ENCODE data around the gene STRBP.

STRBP gene

GRCh38 chr9:123176949-123177348, 91.4 kb downstream of the STRBP start:
- peaks cover 12% of the 10 kb centered on the region for H3K4me1 Mint-ChIP-seq (ENCODE audit: low read depth)
- no peaks in the 10 kb centered on the region for H3K9me3 Mint-ChIP-seq
- no peak for DNase-seq (ENCODE audit: low spot score)
- no peaks in the 10 kb centered on the region for H3K36me3 Mint-ChIP-seq (ENCODE audit: low read depth)
- no peak overlapping the region for H3K4me3 Mint-ChIP-seq
- no peak overlapping the region for H3K27ac Mint-ChIP-seq
- no peaks in the 10 kb centered on the region for H3K27me3 Mint-ChIP-seq (ENCODE audit: low read depth)

- peaks cover 12% of the 10 kb centered on the region for H3K4me1 Mint-ChIP-seq (ENCODE audit: low read depth)
- no peak overlapping the region for H3K4me3 Mint-ChIP-seq
- H3K9me3 Mint-ChIP-seq, result no peaks in the 10 kb centered on the region
- H3K36me3 Mint-ChIP-seq (ENCODE audit: low read depth), result no peaks in the 10 kb centered on the region
- no peak overlapping the region for H3K27ac Mint-ChIP-seq
- DNase-seq (ENCODE audit: low spot score), result no peak
- no peaks in the 10 kb centered on the region for H3K27me3 Mint-ChIP-seq (ENCODE audit: low read depth)
Observed at GRCh38 chr9:123175854-123176629, 92.3 kb downstream of the STRBP start.

GRCh38 chr9:123174887-123175518, 93.4 kb downstream of the STRBP start:
- no peak overlapping the region for H3K4me3 Mint-ChIP-seq
- no peaks in the 10 kb centered on the region for H3K9me3 Mint-ChIP-seq
- H3K36me3 Mint-ChIP-seq (ENCODE audit: low read depth), result no peaks in the 10 kb centered on the region
- DNase-seq (ENCODE audit: low spot score), result no peak
- no peak overlapping the region for H3K27ac Mint-ChIP-seq
- H3K27me3 Mint-ChIP-seq (ENCODE audit: low read depth), result no peaks in the 10 kb centered on the region
- H3K4me1 Mint-ChIP-seq (ENCODE audit: low read depth), result peaks cover 12% of the 10 kb centered on the region

- Mint-ChIP-seq H3K9me3 (no peaks in the 10 kb centered on the region), H3K27ac (no peak overlapping the region), H3K4me3 (no peak overlapping the region), H3K36me3 (ENCODE audit: low read depth) (no peaks in the 10 kb centered on the region), H3K27me3 (ENCODE audit: low read depth) (no peaks in the 10 kb centered on the region), H3K4me1 (ENCODE audit: low read depth) (peaks cover 12% of the 10 kb centered on the region)
- no peak for DNase-seq (ENCODE audit: low spot score)
Observed at GRCh38 chr9:123174079-123174478, 94.3 kb downstream of the STRBP start.

GRCh38 chr9:123169926-123170325, 98.5 kb downstream of the STRBP start:
- Mint-ChIP-seq H3K4me3 (no peak overlapping the region), H3K27ac (no peak overlapping the region), H3K4me1 (ENCODE audit: low read depth) (peaks cover under 1% of the 10 kb centered on the region), H3K27me3 (ENCODE audit: low read depth) (no peaks in the 10 kb centered on the region), H3K9me3 (no peaks in the 10 kb centered on the region), H3K36me3 (ENCODE audit: low read depth) (no peaks in the 10 kb centered on the region)
- DNase-seq (ENCODE audit: low spot score), result no peak

- Mint-ChIP-seq H3K4me1 (ENCODE audit: low read depth) (no peaks in the 10 kb centered on the region), H3K9me3 (no peaks in the 10 kb centered on the region), H3K4me3 (no peak overlapping the region), H3K36me3 (ENCODE audit: low read depth) (no peaks in the 10 kb centered on the region), H3K27ac (no peak overlapping the region), H3K27me3 (ENCODE audit: low read depth) (no peaks in the 10 kb centered on the region)
- no peak for DNase-seq (ENCODE audit: low spot score)
Observed at GRCh38 chr9:123168586-123168985, 99.8 kb downstream of the STRBP start.

GRCh38 chr9:123167474-123167873, 100.9 kb downstream of the STRBP start:
- no peaks in the 10 kb centered on the region for H3K4me1 Mint-ChIP-seq (ENCODE audit: low read depth)
- H3K27me3 Mint-ChIP-seq (ENCODE audit: low read depth), result no peaks in the 10 kb centered on the region
- no peaks in the 10 kb centered on the region for H3K36me3 Mint-ChIP-seq (ENCODE audit: low read depth)
- H3K9me3 Mint-ChIP-seq, result no peaks in the 10 kb centered on the region
- no peak overlapping the region for H3K27ac Mint-ChIP-seq
- no peak overlapping the region for H3K4me3 Mint-ChIP-seq
- no peak for DNase-seq (ENCODE audit: low spot score)

- Mint-ChIP-seq H3K4me1 (ENCODE audit: low read depth) (no peaks in the 10 kb centered on the region), H3K27ac (no peak overlapping the region), H3K36me3 (ENCODE audit: low read depth) (no peaks in the 10 kb centered on the region), H3K9me3 (no peaks in the 10 kb centered on the region), H3K4me3 (no peak overlapping the region), H3K27me3 (ENCODE audit: low read depth) (no peaks in the 10 kb centered on the region)
- no peak for DNase-seq (ENCODE audit: low spot score)
Observed at GRCh38 chr9:123165813-123166212, 102.6 kb downstream of the STRBP start.

GRCh38 chr9:123164285-123164684, 104.1 kb downstream of the STRBP start:
- H3K36me3 Mint-ChIP-seq (ENCODE audit: low read depth), result no peaks in the 10 kb centered on the region
- H3K4me3 Mint-ChIP-seq, result no peak overlapping the region
- no peaks in the 10 kb centered on the region for H3K9me3 Mint-ChIP-seq
- no peak for DNase-seq (ENCODE audit: low spot score)
- no peak overlapping the region for H3K27ac Mint-ChIP-seq
- no peaks in the 10 kb centered on the region for H3K27me3 Mint-ChIP-seq (ENCODE audit: low read depth)
- H3K4me1 Mint-ChIP-seq (ENCODE audit: low read depth), result no peaks in the 10 kb centered on the region

GRCh38 chr9:123162791-123163345, 105.5 kb downstream of the STRBP start:
- H3K4me3 Mint-ChIP-seq, result no peak overlapping the region
- DNase-seq (ENCODE audit: low spot score), result no peak
- no peaks in the 10 kb centered on the region for H3K27me3 Mint-ChIP-seq (ENCODE audit: low read depth)
- no peaks in the 10 kb centered on the region for H3K36me3 Mint-ChIP-seq (ENCODE audit: low read depth)
- H3K9me3 Mint-ChIP-seq, result no peaks in the 10 kb centered on the region
- no peak overlapping the region for H3K27ac Mint-ChIP-seq
- H3K4me1 Mint-ChIP-seq (ENCODE audit: low read depth), result no peaks in the 10 kb centered on the region

- Mint-ChIP-seq H3K36me3 (ENCODE audit: low read depth) (no peaks in the 10 kb centered on the region), H3K27me3 (ENCODE audit: low read depth) (no peaks in the 10 kb centered on the region), H3K27ac (no peak overlapping the region), H3K9me3 (no peaks in the 10 kb centered on the region), H3K4me1 (ENCODE audit: low read depth) (no peaks in the 10 kb centered on the region), H3K4me3 (no peak overlapping the region)
- DNase-seq (ENCODE audit: low spot score), result no peak
Observed at GRCh38 chr9:123162360-123162759, 106.0 kb downstream of the STRBP start.

GRCh38 chr9:123157221-123157620, 111.2 kb downstream of the STRBP start:
- H3K4me3 Mint-ChIP-seq, result no peak overlapping the region
- H3K4me1 Mint-ChIP-seq (ENCODE audit: low read depth), result no peaks in the 10 kb centered on the region
- DNase-seq (ENCODE audit: low spot score), result no peak
- no peak overlapping the region for H3K27ac Mint-ChIP-seq
- H3K27me3 Mint-ChIP-seq (ENCODE audit: low read depth), result no peaks in the 10 kb centered on the region
- H3K36me3 Mint-ChIP-seq (ENCODE audit: low read depth), result peaks cover 3% of the 10 kb centered on the region
- no peaks in the 10 kb centered on the region for H3K9me3 Mint-ChIP-seq

GRCh38 chr9:123150708-123151503, 117.5 kb downstream of the STRBP start:
- H3K9me3 Mint-ChIP-seq, result no peaks in the 10 kb centered on the region
- H3K4me1 Mint-ChIP-seq (ENCODE audit: low read depth), result no peaks in the 10 kb centered on the region
- no peak for DNase-seq (ENCODE audit: low spot score)
- no peak overlapping the region for H3K27ac Mint-ChIP-seq
- H3K36me3 Mint-ChIP-seq (ENCODE audit: low read depth), result peaks cover 5% of the 10 kb centered on the region
- no peaks in the 10 kb centered on the region for H3K27me3 Mint-ChIP-seq (ENCODE audit: low read depth)
- no peak overlapping the region for H3K4me3 Mint-ChIP-seq

- Mint-ChIP-seq H3K4me3 (no peak overlapping the region), H3K27me3 (ENCODE audit: low read depth) (no peaks in the 10 kb centered on the region)
- DNase-seq (ENCODE audit: low spot score), result no peak
Observed at GRCh38 chr9:123149067-123149466, 119.3 kb downstream of the STRBP start.

More at GRCh38 chr9:123149067-123149466, 119.3 kb downstream of the STRBP start:
- H3K36me3 Mint-ChIP-seq (ENCODE audit: low read depth), result peaks cover 5% of the 10 kb centered on the region
- no peak overlapping the region for H3K27ac Mint-ChIP-seq
- H3K4me1 Mint-ChIP-seq (ENCODE audit: low read depth), result no peaks in the 10 kb centered on the region
- no peaks in the 10 kb centered on the region for H3K9me3 Mint-ChIP-seq
